Body of pancreas (tissue), 4 donors: ENCODE data around the gene FBXO21. TPM values are rescaled to one million over a fixed set of nuclear protein-coding genes. Genes with fewer than 3 reads are reported as not detected.

Experiments used
- ATAC-seq: fragments of 150-250 bp; one replicate; pipeline ENCODE4 v1.9.1; 2016
- DNase-seq, 4 donors: peaks; one replicate each; pipeline ENCODE4 v3.0.0-alpha.2; 2019
- H3K27ac ChIP-seq, 4 donors: fragments of 200-600 bp; sonication (generic); 1 replicate in 3 of 4; 2 replicates in 1 of 4; pipeline versions ENCODE4 v1.5.1 to v1.6.1; 2016 to 2019; ENCODE audit warnings: mild to moderate bottlenecking in 1 of 4, mixed read lengths in 1 of 4, moderate library complexity in 1 of 4
- H3K27me3 ChIP-seq, 2 donors: fragments of 200-600 bp; sonication (generic); one replicate each; pipeline ENCODE4 v1.6.0; 2016; ENCODE audit warnings: mild to moderate bottlenecking in 1 of 2
- H3K36me3 ChIP-seq, 2 donors: fragments of 200-600 bp; sonication (generic); replicated peaks in 1 of 2; 2 replicates each; pipeline ENCODE4 v1.5.1; 2016; ENCODE audit warnings: low read depth in 2 of 2; ENCODE audit not compliant: insufficient read depth in 1 of 2
- H3K4me1 ChIP-seq: fragments of 200-600 bp; sonication (generic); one replicate; pipeline ENCODE4 v1.6.0; 2016
- H3K4me3 ChIP-seq, 2 donors: fragments of 200-600 bp; sonication (generic); 1 replicate in 1 of 2; 2 replicates in 1 of 2; pipeline ENCODE4 v1.5.1; 2016 to 2019
- H3K9me3 ChIP-seq, 3 donors: fragments of 200-600 bp; sonication (generic); 1 replicate in 2 of 3; 2 replicates in 1 of 3; pipeline ENCODE4 v1.5.1; 2016
- POLR2A ChIP-seq, 3 donors: fragments of 450-650 bp; IDR thresholded peaks; one replicate each; pipeline ENCODE4 v1.6.1; 2016; ENCODE audit warnings: antibody characterized with exemption in 3 of 3, mild to moderate bottlenecking in 2 of 3
- WGBS, 2 donors: methylation state at CpG; one replicate each; pipeline ENCODE4 v1.1.5; 2017; 5-methylcytosine and 5-hydroxymethylcytosine counted together
- intact Hi-C: fragments of 100-400 bp; cut with DNase I; formaldehyde crosslinking; loops from one replicate; pipeline ENCODE4 v1.15.1; 2023
- total RNA-seq, 2 donors: library from RNA; depleted of rRNA; stranded (reverse); fragments of >200 nt; gene quantifications; one replicate each; pipeline ENCODE4 v1.1.0, GENCODE V29; 2016
- TF ChIP-seq, protein P1 (sequence below), 7 experiments: fragments of 450-650 bp in 4 of 7; fragments of 200-600 bp in 3 of 7; sonication (generic) in 3 of 7; IDR thresholded peaks; one replicate each; pipeline ENCODE4 v1.5.1; 2016 to 2019; ENCODE audit warnings: antibody characterized with exemption in 7 of 7

Gene FBXO21
- total RNA-seq, 2 donors from 2014 or later, result 43.6 to 76.5 TPM

DNA sequence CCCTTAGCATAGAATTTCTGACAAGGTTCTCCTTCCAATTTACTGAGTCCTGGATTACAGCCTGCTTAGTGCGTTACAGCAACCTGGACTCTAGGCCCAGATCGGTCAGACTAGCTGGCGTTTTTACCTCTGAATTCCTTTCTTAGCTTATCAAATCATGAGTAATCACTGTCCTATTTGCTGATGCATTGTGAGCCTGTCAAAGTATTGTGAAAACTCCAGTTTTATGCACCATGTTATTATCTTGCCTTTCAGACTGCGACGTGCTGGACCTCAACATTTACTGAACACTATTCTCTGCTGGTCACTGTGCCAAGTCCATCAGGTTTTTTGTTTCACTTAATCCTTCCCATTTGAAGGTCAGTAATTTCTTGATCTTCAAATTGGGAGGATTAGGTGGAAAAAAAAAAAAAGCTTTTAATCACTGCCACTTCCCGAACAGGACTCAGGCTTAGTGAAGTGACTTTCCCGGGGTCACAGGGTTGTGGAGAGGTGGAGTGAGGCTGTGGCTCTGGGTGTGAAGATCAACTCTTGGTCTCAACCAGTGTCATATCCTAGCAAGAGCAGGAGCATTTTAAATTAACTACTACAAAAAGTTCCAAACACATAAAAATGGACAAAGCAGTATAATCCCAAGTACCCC, 31.2 kb downstream of the FBXO21 start:
- H3K9me3 ChIP-seq, result no peaks in the 10 kb centered on the region
- TF ChIP-seq, protein P1, sequence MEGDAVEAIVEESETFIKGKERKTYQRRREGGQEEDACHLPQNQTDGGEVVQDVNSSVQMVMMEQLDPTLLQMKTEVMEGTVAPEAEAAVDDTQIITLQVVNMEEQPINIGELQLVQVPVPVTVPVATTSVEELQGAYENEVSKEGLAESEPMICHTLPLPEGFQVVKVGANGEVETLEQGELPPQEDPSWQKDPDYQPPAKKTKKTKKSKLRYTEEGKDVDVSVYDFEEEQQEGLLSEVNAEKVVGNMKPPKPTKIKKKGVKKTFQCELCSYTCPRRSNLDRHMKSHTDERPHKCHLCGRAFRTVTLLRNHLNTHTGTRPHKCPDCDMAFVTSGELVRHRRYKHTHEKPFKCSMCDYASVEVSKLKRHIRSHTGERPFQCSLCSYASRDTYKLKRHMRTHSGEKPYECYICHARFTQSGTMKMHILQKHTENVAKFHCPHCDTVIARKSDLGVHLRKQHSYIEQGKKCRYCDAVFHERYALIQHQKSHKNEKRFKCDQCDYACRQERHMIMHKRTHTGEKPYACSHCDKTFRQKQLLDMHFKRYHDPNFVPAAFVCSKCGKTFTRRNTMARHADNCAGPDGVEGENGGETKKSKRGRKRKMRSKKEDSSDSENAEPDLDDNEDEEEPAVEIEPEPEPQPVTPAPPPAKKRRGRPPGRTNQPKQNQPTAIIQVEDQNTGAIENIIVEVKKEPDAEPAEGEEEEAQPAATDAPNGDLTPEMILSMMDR (IDR thresholded peaks at IDR 0.05), result no peak
- no peak for TF ChIP-seq POLR2A (IDR thresholded peaks at IDR 0.05)
- no peak for DNase-seq
- whole genome bisulfite sequencing, 2 donors, result 63 to 70% methylated on average over 7 of the region's 7 CpGs
- H3K4me3 ChIP-seq, result no peak overlapping the region
- no peak for ATAC-seq
- peak overlapping the region in 1 of 4 donors; percentile 13 for H3K27ac ChIP-seq
- intact Hi-C loops, result no loop called here
- H3K4me1 ChIP-seq, result no peaks in the 10 kb centered on the region
- H3K36me3 ChIP-seq, result peaks cover 0 to 35% of the 10 kb centered on the region in 2 donors
- no peaks in the 10 kb centered on the region for H3K27me3 ChIP-seq

DNA sequence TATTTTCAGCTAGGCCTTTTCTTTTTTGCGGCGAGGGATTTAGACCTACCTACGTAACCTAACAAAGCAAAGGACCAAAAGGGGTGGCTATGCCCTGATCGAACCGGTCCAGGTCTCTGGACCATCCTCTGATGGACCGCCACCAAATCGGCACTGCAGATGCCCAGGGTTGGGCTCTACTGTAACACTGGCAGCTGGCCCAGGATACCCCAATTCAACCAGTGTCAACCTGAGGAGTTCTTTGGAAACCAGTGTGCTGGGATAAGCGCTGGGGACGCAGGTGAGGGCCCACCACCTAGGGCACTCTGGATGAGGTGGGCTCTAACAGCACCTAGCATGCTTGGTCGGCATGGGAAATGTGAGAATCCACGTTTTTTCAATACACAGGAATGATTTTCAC, 32.2 kb downstream of the FBXO21 start:
- no peak overlapping the region for H3K4me3 ChIP-seq
- no peak overlapping the region for H3K27ac ChIP-seq
- TF ChIP-seq, protein P1 (IDR thresholded peaks at IDR 0.05), result no peak
- TF ChIP-seq POLR2A (IDR thresholded peaks at IDR 0.05), result no peak
- 85 to 92% methylated on average over 11 of the region's 11 CpGs for WGBS, 2 donors
- no peaks in the 10 kb centered on the region for H3K27me3 ChIP-seq
- no peaks in the 10 kb centered on the region for H3K9me3 ChIP-seq
- ATAC-seq (no peak), DNase-seq (no peak)
- H3K36me3 ChIP-seq, result peaks cover 0 to 37% of the 10 kb centered on the region in 2 donors
- intact Hi-C loops, result no loop called here
- no peaks in the 10 kb centered on the region for H3K4me1 ChIP-seq

DNA sequence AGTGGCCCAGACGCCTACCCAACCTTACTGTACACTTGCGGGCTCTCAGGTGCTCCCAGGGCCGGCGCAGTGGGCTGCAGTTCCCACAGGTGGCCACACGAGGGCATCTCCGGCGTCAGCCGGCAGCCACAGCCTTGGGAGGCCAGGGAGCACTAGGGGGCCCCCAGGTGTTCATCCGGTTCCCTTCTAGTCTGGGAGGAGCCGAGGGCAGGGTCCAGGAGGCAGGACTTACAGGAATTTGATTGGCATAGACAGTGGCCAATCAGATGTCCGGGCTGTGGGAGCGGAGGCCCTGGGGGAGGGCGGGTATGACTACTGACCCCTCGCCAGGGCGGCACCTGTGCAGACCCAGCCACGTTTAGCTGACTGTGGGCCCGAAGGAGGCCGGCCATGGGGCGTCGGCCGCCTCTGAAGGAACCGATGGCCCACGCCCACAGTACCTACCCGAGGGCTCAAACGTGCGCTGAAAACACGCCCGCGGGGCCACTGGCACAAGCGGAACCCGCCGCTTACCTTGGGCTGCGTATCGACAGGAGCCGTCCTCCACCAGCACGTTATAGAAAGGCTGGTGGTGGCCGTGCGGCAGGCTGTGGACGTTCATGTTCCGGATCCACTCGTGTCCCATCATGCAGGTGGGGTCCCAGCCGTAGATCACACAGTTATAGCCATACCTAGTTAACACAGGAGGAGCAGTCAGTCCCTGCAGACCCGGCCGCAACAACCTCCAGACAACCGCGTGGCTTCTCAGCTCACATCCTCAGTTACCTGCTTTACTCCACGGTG, 34.8 kb downstream of the FBXO21 start:
- TF ChIP-seq, protein P1 (IDR thresholded peaks at IDR 0.05), result peak; percentile 68 to 84 (median 82)
- no peak for TF ChIP-seq POLR2A (IDR thresholded peaks at IDR 0.05)
- peak; percentile 94 for ATAC-seq
- intact Hi-C loops, result no loop called here
- WGBS, 2 donors, result 79 to 94% methylated on average over 26 to 47 of the region's 47 CpGs
- Histone ChIP-seq H3K4me3 (no peak overlapping the region), H3K36me3 (peaks cover 0 to 21% of the 10 kb centered on the region in 2 donors), H3K9me3 (no peaks in the 10 kb centered on the region), H3K4me1 (no peaks in the 10 kb centered on the region), H3K27me3 (no peaks in the 10 kb centered on the region), H3K27ac (no peak overlapping the region)
- peak; percentile 80 to 87 (median 82) for DNase-seq

DNA sequence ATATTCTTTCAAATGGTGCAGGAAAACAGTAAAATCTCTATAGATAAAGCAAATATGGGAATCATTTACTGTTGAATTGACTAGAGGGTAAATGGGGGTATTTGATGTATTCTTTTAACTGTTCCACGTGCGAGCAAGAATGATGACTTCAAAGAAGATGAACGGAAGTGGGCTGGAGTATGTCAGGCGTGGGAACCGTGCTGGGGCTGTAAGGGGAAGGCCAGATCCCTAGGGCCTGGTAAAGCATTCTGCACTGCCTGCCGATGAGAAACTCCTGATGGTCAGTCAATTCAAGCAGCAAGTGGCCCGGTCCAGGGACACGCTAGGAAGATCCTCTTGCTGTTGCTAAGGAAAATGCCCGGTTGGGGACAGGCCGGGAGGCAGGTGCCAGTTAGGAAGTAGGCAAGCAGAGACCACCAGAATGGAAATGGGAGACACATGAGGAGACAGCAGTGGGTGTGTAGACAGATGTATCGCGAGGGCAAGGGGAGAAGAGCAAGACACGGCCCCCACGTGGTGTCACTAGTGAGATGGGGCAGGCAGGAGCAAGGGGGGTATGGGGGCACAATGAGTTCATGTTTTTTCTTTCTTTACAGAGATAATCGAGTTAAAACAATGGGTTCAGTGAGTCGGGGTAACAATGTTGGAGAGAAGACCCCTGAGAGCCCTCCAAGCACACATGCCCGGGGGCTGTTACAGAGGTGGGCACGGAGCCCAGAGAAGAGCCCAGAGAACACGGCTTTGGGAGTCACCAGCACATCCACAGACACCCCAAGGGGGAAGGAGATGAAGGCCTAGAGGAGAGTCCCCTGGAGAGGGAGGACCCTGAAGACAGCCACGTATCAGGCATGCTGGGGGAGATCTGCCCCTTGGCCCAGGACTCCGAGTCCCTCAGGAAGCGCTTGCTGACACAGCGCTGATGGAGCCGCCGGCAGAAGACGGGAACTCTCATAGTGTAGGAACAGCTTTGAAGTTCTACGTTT, 37.2 kb downstream of the FBXO21 start:
- Histone ChIP-seq H3K9me3 (no peaks in the 10 kb centered on the region), H3K27me3 (no peaks in the 10 kb centered on the region), H3K36me3 (peaks cover 0 to 22% of the 10 kb centered on the region in 2 donors), H3K4me3 (no peak overlapping the region), H3K4me1 (no peaks in the 10 kb centered on the region), H3K27ac (no peak overlapping the region)
- TF ChIP-seq, protein P1 (IDR thresholded peaks at IDR 0.05), result no peak
- no peak for TF ChIP-seq POLR2A (IDR thresholded peaks at IDR 0.05)
- intact Hi-C loops, result no loop called here
- DNase-seq, result no peak
- no peak for ATAC-seq
- 83 to 94% methylated on average over 27 of the region's 27 CpGs for WGBS, 2 donors
